Heart right ventricle (tissue), 16 donors: ENCODE results near the gene RFX2. TPM values are rescaled to one million over a fixed set of nuclear protein-coding genes. Genes with fewer than 3 reads are reported as not detected.

Experiments used
- ATAC-seq, 8 donors: fragments of 200-7000 bp; cut with Tn5 transposase; one replicate each; pipeline ENCODE4 v1.9.1; 2020; ENCODE audit warnings: mild to moderate bottlenecking in 8 of 8, moderate library complexity in 8 of 8, moderate number of reproducible peaks in 1 of 8
- DNase-seq, 2 donors: peaks; one replicate each; pipeline ENCODE4 v3.0.0-alpha.2; 2020
- H3K27ac ChIP-seq, 10 donors: fragments of 200-600 bp; sonication (generic) in 2 of 10; one replicate each; pipeline versions ENCODE4 v1.5.0 to v1.8.0; 2020 to 2022; ENCODE audit warnings: mild to moderate bottlenecking in 3 of 10
- H3K27me3 ChIP-seq, 7 donors: fragments of 200-600 bp; one replicate each; pipeline ENCODE4 v1.8.0; 2021 to 2022; ENCODE audit warnings: mild to moderate bottlenecking in 2 of 7
- H3K36me3 ChIP-seq, 9 donors: fragments of 200-600 bp; sonication (generic) in 1 of 9; one replicate each; pipeline versions ENCODE4 v1.5.0 to v1.8.0; 2020 to 2022; ENCODE audit warnings: mild to moderate bottlenecking in 2 of 9
- H3K4me1 ChIP-seq, 9 donors: fragments of 200-600 bp; sonication (generic) in 1 of 9; one replicate each; pipeline versions ENCODE4 v1.5.0 to v1.8.0; 2020 to 2022; ENCODE audit warnings: mild to moderate bottlenecking in 4 of 9
- H3K4me3 ChIP-seq, 10 donors: fragments of 200-600 bp; sonication (generic) in 2 of 10; one replicate each; pipeline versions ENCODE4 v1.5.0 to v1.8.0; 2020 to 2022; ENCODE audit warnings: mild to moderate bottlenecking in 7 of 10, moderate library complexity in 2 of 10
- H3K9me3 ChIP-seq, 11 donors: fragments of 200-600 bp in 10 of 11; sonication (generic) in 2 of 11; one replicate each; pipeline versions ENCODE4 v1.5.0 to v1.8.0; 2013 to 2022; ENCODE audit warnings: mild to moderate bottlenecking in 2 of 11, control low read depth in 1 of 11, moderate library complexity in 1 of 11
- WGBS, 2 donors: extraction: QIAGEN DNeasy Blood & Tissue Kit; methylation state at CpG; one replicate each; pipeline ENCODE4 v1.1.7; 2013; ENCODE audit warnings: inconsistent platforms in 1 of 2; 5-methylcytosine and 5-hydroxymethylcytosine counted together
- intact Hi-C, 10 donors: fragments of 100-400 bp; cut with DNase I; formaldehyde crosslinking; loops; one replicate each; pipeline versions ENCODE4 v1.11.1 to v1.14.2; 2022
- polyA plus RNA-seq, 2 donors: library from polyadenylated mRNA; stranded (reverse); fragments of 200-250 nt; gene quantifications; one replicate each; pipeline ENCODE4 v1.2.3, GENCODE V29; 2013
- total RNA-seq, 10 donors: library from RNA; stranded (reverse); fragmentation: NEBNext Ultra II Directional in 3 of 10; extraction: Animal tissue kit (Norgen Biotek cat#: 25700) in 3 of 10; gene quantifications; one replicate each; pipeline versions ENCODE4 v1.2.1 to v1.2.4, GENCODE V29; 2021 to 2023
- TF ChIP-seq, protein P1 (sequence below), 9 donors: fragments of 200-600 bp; sonication (generic) in 2 of 9; IDR thresholded peaks; one replicate each; pipeline versions ENCODE4 v1.5.0 to v1.8.0; 2021 to 2022; ENCODE audit warnings: antibody characterized with exemption in 9 of 9, mild to moderate bottlenecking in 5 of 9, moderate library complexity in 1 of 9
- donor health status: Arrhythmogenic right ventricular cardiomyopathy.
- donor health status: ischemic (EF 13 %, LVEDD 7.1; RV severe dilation, severe dysfunction).
- donor health status: healthy with polysubstance abuse.
- donor health status: DM: no; HTN: yes; CAD: no.
- donor health status: DM: no; HTN: no; CAD: no.
- donor health status: ischemic (EF 25% LVEDD 6.9; RV normal size, moderate dysfunction).
- donor health status: ischemic (EF 25% LVEDD 5.7; RV mildly dilated, moderate dysfunction).
- donor health status: healthy.
- donor health status: DM: yes; HTN: yes; CAD: no.
- donor health status: Ischemic cardiomyopathy.
- donor health status: ischemic (EF 35%, LVEDD 5.7; RV mildly dilated, moderate dysfunction).
- donor health status: nonischemic (EF 11% LVEDD 7.7; RV severe dilation, severe dysfunction).
- donor health status: DM: yes; HTN: yes; CAD: no.
- donor health status: PGD.
- donor health status: ischemic (EF 29% LVEDD 5.4; RV normal size, mild dysfunction).
- donor health status: nonischemic (EF 23%, LVEDD 6.1; RV moderate dilation, normal function).

Gene RFX2
- total and polyA plus RNA-seq, 12 donors: 4.2 to 17.4 (median 5.2) TPM

GRCh38 chr19:6127716-6128335 is 17.5 kb upstream of the RFX2 start:
- no peak for ATAC-seq
- H3K27me3 ChIP-seq: no peaks in the 10 kb centered on the region
- no peak for DNase-seq
- peaks cover 0 to 21% (median 3%) of the 10 kb centered on the region in 11 donors for H3K9me3 ChIP-seq
- TF ChIP-seq, protein P1, sequence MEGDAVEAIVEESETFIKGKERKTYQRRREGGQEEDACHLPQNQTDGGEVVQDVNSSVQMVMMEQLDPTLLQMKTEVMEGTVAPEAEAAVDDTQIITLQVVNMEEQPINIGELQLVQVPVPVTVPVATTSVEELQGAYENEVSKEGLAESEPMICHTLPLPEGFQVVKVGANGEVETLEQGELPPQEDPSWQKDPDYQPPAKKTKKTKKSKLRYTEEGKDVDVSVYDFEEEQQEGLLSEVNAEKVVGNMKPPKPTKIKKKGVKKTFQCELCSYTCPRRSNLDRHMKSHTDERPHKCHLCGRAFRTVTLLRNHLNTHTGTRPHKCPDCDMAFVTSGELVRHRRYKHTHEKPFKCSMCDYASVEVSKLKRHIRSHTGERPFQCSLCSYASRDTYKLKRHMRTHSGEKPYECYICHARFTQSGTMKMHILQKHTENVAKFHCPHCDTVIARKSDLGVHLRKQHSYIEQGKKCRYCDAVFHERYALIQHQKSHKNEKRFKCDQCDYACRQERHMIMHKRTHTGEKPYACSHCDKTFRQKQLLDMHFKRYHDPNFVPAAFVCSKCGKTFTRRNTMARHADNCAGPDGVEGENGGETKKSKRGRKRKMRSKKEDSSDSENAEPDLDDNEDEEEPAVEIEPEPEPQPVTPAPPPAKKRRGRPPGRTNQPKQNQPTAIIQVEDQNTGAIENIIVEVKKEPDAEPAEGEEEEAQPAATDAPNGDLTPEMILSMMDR (IDR thresholded peaks at IDR 0.05): no peak
- intact Hi-C loops: loop anchor here in 5 of 10 donors (2.0 to 10.0 kb wide), 5 partner anchors 79 to 174 kb away; no protein-coding TSS in a partner anchor
- H3K4me1 ChIP-seq: no peaks in the 10 kb centered on the region
- WGBS, 2 donors: 82 to 90% methylated on average over 6 of the region's 6 CpGs
- H3K27ac ChIP-seq: no peak overlapping the region
- no peaks in the 10 kb centered on the region for H3K36me3 ChIP-seq
- no peak overlapping the region for H3K4me3 ChIP-seq

GRCh38 chr19:6126335-6126974 is 16.2 kb upstream of the RFX2 start:
- 38 to 40% methylated on average over 3 of the region's 3 CpGs for WGBS, 2 donors
- intact Hi-C loops: loop anchor here in 5 of 10 donors (2.0 to 10.0 kb wide), 5 partner anchors 78 to 176 kb away; no protein-coding TSS in a partner anchor
- peak in 4 of 8 donors; percentile 29 to 39 (median 36) for ATAC-seq
- Histone ChIP-seq H3K4me3 (no peak overlapping the region), H3K27me3 (no peaks in the 10 kb centered on the region), H3K9me3 (peaks cover 0 to 21% (median 3%) of the 10 kb centered on the region in 11 donors), H3K36me3 (no peaks in the 10 kb centered on the region), H3K27ac (no peak overlapping the region), H3K4me1 (no peaks in the 10 kb centered on the region)
- DNase-seq: no peak
- TF ChIP-seq, protein P1 (IDR thresholded peaks at IDR 0.05): peak in 4 of 9 donors; percentile 12 to 18 (median 16)

GRCh38 chr19:6125571-6125989 is 15.3 kb upstream of the RFX2 start:
- ATAC-seq (peak; percentile 74 to 91 (median 86)), DNase-seq (peak in 1 of 2 donors; percentile 63)
- Histone ChIP-seq H3K36me3 (no peaks in the 10 kb centered on the region), H3K4me3 (no peak overlapping the region), H3K27ac (no peak overlapping the region), H3K4me1 (no peaks in the 10 kb centered on the region), H3K9me3 (peaks cover 0 to 21% (median 3%) of the 10 kb centered on the region in 11 donors), H3K27me3 (no peaks in the 10 kb centered on the region)
- TF ChIP-seq, protein P1 (IDR thresholded peaks at IDR 0.05): peak; percentile 85 to 98 (median 94)
- intact Hi-C loops: loop anchor here in 9 of 10 donors (1.0 to 10.0 kb wide), 8 partner anchors 76 to 177 kb away; no protein-coding TSS in a partner anchor
- WGBS, 2 donors: 26 to 28% methylated on average over 6 of the region's 6 CpGs

GRCh38 chr19:6119031-6119430 is 8.7 kb upstream of the RFX2 start:
- H3K27ac ChIP-seq: no peak overlapping the region
- ATAC-seq: no peak
- no peak overlapping the region for H3K4me3 ChIP-seq
- H3K9me3 ChIP-seq: peaks cover 0 to 24% (median 0%) of the 10 kb centered on the region in 11 donors
- intact Hi-C loops: no loop called here
- H3K4me1 ChIP-seq: no peaks in the 10 kb centered on the region
- DNase-seq: no peak
- H3K36me3 ChIP-seq: no peaks in the 10 kb centered on the region
- H3K27me3 ChIP-seq: no peaks in the 10 kb centered on the region
- TF ChIP-seq, protein P1 (IDR thresholded peaks at IDR 0.05): no peak
